HG02798 (cell line): ENCODE measurements around the gene ANKS3.
A peak's percentile ranks its signal among the peaks of the same experiment; 100 is the strongest.

Experiments
- ATAC-seq: cut with Tn5 transposase; IDR thresholded peaks from one replicate; pipeline ENCODE4 v1.9.1; 2021; ENCODE audit warnings: mild to moderate bottlenecking; ENCODE audit not compliant: unreplicated experiment, poor library complexity

ANKS3 gene

DNA sequence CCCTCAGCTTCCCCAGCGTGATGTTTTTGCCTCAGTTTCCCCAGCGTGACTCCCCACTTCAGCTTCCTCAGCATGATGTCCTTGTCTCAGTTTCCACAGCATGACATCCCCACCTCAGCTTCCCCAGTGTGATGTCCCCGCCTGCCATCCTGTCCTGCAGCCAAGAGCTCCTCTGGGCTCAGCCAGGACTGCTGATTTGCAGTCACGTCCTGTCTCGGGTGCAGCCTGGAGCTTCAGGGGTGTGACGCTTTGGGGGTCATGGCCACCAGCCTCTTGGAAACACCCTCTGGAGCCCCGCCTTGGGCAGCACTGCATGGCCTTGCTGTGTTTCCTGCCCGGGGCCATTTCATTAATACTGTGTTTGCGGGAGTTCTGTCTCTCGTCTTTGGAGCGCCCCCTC lies 57.2 kb downstream of the ANKS3 start:
- ATAC-seq = no peak

DNA sequence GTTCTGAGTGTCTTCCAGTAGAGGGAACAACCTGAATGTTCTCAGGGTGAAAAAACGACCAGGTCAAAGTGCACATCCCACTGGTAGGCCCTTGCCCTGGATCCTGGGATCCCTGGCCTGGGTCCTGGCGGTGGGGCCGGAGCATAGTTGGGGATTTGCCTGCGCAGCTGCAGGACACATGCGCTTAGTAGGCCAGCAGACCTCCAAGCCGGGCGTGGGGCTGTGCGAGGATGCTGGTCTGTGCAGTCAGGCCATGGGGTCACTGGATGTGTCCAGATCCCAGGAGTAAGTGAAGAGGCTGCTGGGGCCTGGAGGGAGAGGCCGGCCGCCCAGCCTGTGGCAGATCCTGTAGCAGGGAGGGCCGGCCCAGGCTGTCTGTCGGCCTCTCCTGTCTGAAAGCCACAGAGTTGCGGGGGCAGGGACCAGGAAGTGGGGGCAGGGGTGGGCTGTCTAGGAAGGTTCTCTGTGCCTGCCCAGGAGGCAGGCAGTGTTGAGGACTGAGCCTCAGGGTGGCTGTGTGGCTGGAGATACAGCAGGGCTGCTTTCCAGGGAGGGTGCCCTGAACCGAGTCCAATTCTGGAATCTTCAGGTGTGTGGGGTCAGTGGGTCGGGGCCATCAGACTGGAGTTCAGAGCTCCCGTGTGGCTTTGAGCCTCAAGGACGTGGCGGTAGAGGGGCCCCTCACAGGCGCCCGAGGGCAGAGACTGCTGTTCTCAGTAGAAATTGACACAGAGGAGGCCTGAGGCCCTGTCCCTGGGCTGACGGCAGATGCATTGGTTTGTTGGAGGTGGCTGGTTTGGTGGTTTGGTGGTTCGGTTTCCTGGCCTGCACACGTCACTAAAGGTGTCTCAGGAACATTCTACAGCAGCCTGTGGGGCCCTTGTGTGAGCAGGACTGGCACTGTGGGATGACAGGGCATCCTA lies 57.9 kb downstream of the ANKS3 start:
- no peak for ATAC-seq

DNA sequence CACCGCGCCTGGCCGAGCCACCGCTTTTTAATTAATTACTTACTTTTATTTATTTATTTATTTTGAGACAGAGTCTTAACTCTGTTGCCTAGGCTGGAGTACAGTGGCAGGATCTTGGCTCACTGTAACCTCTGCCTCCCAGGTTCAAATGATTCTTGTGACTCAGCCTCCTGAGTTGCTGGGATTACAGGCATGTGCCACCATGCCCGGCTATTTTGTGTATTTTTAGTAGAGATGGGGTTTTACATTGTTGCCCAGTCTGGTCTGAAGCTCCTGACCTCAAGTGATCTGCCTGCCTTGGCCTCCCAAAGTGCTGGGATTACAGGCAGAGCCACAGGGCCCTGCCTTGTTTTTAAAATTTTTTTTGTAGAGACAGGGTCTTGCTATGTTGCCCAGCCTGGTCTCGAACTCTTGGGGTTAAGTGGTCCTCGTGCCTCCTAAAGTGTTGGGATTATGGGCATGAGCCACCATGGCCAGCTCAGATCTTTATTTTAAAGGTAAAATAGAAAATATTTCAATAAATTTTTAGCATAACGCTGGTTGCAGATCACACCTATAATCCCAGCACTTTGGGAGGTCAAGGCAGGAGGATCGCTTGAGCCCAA lies 59.0 kb downstream of the ANKS3 start:
- ATAC-seq = no peak

DNA sequence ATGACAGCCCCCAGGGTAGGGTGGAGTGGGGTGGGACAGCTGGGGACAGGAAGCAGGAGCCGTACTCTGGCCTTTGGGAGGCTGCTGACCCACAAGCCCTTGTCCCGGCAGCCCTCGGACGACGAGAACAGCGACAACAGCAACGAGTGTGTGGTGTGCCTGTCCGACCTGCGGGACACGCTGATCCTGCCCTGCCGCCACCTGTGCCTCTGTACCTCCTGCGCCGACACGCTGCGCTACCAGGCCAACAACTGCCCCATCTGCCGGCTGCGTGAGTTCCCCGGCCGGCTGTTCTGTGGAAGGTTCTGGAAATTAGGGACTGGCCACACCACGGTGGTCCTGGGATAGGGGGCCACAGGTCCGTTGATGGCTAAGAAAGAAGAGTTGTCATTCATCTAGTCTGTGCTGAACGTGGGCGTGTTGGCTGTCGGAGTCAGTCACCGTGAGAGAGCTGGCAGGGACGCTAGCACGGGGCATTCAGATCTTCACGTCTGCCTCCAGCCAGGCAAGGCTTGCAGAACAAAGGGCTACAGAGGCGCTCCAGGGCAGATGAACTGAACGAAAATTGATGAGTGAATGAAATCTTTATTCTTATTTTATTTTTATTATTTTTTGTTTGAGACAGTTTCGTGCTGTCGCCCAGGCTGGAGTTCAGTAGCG lies 60.6 kb downstream of the ANKS3 start:
- ATAC-seq = no peak

DNA sequence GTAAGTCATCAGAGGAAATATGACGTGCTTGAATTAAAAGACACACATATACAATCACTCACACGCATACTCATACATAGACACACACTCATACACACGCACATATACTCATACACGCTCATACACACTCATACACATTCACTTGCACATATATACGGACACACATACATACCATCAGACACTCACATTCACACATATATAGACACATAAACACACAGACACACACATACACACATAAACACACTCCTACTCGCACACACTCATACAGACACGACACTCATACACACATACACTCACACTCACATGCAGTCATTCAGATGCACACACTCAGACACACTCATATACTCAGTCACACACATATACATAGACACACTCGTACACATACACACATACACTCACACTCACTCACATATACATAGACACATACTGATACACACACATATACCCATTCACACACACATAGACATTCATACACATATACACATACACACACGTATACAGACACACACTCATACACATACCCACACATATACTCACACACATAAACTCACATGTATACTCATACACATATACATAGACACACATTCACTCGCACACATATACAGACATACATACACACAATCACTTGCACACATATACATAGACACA lies 65.6 kb downstream of the ANKS3 start:
- ATAC-seq = no peak

DNA sequence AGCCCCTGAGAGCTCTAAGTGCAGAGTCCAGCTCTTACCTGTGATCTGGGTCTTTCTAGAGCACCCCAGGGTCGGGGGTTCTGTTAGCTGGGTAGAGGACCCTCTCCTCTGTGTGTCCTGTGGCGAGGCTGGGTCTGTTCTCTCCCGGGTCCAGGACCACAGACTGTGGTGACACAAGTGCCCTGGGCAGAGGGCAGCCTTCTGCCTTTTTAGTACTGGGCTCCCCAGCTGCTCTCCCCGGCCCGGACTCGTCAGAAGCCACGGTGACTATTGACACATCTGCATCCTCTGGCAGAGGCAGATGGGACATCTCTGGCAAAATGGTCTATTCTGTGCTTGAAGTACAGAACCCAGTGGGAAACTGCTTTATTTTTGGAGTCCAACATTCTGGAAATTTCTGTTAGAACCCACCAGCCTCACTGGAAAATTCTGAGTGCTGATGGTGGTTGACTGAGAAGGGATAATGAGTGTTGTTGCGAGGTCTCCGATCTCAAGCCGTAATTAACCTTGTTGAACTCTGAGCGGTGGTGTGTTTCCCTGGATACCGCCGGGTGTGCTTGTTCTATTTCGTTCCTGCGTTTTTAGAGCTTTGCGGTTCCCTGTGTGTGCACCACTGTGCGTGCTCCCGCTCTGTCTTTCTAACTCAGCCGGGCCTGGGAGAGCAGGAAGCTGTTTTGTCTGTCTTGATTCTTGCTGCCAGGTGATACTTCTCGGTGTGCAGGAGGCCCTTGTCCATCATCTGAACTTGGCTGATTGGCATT lies 66.7 kb downstream of the ANKS3 start:
- no peak for ATAC-seq

DNA sequence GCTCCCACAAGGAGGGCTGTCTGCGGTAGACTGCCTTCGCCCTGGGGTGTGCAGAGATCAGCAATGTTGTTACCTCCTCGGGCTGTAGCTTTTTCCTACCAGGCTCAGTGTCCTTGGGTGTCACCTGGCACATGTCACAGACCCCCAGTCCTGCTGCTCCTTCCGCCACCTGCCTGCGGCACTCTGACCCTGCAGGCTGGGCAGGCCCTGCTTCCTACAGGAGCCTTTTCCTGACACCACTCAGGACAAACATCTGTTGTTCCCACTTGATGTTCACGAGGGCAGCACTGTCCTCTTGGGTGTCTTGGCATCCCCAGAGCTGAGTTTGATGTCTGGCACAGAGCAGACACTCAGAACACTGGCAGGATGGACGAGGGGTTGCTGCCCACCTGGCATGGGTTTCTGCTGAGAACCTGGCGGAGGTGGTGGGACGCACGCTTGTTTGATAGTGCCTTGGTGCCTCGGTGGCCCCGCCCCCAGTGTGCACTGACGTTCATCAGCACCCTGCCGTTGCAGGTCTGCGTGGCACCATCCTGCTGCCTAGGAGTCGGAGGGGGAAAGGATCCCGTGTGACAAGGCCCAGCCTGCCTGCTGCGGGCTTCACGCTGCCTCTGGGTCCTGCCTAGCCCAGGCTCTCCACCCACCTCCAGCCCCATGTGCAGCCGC lies 67.4 kb downstream of the ANKS3 start:
- ATAC-seq = no peak

DNA sequence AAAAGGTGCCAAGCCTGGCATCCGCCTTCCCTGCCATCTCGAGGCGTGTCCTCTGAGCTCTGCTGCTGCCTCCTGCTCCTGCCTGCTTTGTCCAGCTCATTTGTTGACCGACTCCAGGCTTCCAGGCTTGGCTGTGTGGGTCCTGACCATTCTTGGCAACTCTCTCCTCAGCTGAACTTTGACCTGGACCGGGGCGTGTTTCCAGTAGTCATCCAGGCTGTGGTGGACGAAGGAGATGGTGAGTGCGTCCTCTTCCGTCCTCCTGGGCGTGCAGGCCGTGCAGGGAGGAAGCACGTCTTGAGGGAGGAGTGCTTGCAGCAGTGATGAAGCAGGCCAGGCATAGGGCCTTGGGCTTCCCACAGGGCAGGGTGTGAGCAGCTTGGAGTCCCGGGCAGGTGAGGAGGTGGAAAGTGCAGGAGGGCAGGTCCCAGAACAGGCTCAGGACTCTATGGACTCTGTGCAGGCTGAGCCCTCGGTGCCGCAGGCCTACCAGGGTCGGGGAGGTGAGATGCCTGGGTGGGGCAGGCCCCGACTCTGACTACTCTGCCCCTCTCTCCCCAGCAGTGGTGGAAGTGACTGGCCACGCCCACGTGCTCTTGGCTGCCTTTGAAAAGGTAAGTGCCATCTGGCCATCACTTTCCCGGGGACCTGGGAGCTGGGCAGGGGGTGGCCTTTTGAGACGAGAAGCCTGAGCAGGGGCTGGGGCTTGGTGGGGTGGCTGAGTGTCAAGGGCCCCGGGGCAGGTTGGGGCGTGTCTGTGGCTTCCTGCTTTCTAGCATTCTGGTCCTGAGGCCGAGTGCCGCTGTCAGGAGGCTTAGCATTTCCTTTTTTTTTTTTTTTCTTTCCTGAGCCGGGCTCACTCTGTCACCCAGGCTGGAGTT lies 69.3 kb downstream of the ANKS3 start:
- no peak for ATAC-seq

DNA sequence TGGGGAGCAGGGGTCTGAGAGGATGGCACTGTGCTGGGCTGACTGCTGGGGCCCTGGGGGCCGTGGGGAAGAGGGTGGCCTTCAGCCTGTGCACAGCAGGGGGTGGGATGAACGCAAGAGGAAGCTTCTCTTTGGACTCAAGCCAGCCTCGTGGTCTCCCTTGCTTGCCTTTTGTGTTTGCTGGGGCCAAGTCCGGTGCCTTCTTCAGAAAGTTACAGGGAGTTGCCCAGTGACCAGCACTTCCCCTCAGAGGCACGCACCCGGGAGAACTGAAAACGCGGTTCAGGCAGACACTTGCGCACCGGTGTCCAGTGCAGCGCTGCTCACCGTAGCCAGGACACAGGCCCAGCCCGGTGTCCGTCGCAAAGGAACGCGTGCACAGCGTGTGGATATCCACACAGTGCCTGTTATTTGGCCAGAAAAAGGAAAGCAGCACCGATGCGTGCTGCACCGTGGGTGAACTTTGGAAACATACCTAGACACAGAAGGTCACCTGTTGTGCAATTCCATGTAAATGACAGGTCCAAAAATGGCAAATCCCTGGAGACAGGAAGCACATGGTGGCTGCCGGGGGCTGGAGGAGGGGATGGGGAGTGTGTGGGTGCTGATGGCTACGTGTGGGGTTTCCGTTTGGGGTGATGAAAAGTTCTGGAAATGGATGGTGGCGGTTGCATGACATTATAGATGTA lies 70.2 kb downstream of the ANKS3 start:
- ATAC-seq = no peak

DNA sequence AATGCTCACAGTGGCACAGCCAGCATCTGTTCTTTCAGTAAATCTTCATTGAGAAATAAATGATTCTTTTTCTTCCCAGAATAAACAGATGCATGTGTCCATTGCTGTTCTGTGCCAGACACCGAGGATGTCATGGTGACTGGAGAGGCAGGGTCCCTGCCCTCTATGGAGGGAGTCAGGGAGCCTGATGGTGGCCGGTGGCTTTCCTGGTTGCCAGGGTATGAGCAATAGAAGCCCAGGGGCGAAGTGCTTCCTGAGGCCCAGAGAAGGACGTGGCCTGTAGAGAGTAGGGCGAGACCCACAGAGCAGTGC lies 70.7 kb downstream of the ANKS3 start:
- no peak for ATAC-seq

DNA sequence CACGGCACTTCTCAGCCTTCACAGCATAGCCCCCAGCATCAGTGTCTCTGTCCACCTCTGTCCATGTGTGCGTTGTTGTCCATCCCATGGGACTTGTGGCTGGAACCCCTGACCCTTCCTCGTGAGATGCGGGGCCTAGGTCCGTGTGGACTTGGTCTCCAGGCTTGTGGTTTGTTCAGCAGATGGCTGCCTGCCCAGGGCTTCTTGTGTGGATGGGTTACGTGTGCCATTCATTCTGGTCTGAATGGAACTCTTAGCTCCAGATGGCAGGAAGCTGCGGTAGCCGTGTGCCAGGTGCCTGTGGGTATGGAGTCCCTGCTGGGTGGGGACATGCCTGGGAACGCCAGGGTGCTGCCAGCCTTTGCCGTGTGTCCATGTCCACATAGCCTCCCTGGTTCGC lies 72.4 kb downstream of the ANKS3 start:
- no peak for ATAC-seq

DNA sequence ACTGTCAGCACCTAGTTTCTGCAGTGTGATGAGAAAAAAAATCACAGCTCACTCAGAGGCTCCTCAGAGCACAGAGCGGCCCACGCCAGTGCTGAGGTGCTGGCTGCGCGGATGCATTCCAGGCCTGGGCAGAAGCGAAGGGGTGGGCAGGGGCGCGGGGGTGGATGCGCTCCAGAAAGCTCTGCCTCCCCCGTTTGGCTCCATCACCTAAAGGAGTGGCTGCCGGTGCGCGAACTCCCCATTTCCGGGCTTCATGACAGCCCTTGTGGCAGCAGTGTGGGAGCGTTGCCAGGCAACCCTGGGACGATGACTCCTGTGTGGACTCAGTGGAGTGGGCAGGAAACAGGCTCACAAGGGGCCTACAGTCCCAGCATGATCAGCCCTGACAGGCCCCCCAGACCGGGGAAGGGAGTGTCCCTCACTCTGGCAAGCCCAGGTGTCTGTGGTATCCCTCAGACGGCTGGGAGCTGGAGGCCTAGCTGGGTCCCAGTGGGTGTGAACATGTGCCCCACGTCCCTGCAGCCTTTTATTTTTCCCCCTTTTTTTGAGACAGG lies 73.5 kb downstream of the ANKS3 start:
- ATAC-seq = peak; percentile 34

DNA sequence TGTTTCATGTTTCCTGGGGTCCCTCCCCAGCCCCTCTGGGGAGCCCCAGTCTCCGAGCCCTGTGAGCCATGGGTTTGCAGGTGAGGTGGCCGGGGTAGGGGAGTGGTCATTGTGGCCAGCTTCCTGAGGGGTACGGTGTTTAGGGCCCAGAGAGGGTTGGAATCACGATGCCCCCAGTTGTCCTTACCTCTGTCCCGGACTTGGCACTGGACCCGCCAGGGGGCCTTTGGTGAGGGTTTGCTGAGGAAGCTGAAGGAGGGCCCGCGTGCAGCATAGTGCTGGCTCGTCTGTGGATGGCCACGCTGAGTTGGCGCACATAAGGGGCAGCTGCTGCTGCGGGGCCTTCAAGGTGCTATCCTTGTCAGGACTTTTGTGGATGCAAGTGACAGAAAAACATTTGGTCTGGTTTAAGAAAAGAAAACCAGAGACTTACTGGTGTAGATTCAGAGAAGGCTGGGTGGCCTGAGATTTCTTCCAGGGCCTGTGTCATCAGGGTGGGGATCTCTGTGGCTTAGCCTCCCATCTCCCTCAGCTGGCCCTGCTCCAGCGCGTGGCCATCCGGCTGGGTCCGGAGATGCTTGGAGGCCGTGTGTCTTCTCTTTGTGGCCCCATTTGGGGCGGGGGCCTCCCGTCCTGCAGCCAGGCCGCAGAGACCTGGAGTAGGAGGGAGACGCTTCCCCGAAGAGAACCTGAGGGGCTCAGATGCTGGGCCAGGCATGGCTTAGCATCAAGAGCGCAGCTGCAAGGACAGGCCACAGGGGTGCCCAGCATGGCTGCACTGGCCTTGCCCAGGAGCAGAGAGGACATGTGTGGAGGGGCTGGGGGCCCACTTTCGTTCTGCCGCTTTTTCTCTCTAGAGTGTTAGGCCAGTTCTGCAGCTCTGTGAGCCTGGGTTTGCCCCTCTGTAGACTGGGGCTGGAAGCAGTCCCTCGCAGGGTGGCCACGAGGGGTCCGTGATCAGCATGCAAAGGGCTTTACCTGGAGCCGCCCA lies 74.4 kb downstream of the ANKS3 start:
- ATAC-seq = no peak

DNA sequence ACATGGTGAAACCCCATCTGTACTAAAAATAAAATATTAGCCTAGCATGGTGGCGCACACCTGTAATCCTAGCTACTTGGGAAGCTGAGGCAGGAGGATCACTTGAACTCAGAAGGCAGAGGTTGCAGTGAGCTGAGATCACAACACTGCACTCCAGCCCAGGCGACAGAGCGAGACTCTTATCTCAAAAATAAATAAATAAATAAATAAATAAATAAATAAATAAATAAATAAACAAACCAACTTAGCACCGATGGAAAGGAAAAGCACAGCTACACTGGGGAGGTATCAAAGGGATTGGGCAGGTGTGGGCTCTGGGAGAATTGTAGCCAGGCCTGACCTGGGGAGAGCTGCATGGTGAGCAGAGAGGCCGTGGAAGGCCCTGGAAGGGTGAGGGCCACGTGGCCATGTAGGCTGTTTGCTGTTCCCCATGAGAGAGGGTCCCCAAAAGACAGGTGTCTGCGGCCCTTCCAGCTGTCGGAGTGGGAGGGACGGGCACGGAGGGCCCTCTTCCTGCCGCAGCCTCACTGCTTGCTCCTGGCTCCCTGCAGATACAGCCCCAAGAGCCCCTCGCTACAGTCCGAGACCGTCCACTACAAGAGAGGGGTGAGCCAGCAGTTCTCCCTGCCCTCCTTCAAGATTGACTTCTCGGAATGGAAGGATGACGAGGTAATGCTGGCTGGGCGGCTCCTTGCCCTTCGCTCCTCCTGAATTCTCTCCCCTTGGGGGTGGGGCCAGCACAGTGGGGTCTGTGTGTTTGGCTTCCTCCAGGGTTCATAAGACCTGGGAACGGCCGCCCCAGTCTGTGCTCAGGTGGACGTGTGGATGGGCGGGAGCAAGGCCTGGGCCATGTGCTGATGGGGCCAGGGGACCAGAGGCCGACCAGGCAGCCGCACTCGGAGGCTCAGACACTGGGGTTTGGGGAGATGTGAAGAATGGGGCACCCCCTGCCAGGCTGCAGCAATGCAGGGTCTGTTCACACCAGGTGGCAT lies 77.1 kb downstream of the ANKS3 start:
- ATAC-seq = no peak

DNA sequence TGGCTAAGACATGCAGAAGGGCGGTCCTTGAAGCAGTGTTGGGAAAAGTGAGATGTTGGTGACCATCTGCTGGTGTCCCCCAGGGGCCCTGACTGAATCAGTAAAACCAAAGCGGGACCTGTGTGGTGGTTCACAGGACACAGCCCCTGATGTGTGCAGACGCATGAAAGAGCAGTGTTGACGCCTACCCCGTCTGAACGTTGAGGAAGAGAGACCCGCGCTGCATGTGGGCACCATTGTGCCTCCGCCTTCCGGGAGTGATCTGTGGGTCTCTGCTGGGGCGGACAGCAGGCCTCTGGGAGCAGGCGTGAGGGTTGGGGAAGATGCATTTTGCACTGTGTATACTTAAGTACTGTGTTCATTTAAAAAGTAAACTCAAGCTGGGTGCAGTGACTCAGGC lies 77.8 kb downstream of the ANKS3 start:
- no peak for ATAC-seq

DNA sequence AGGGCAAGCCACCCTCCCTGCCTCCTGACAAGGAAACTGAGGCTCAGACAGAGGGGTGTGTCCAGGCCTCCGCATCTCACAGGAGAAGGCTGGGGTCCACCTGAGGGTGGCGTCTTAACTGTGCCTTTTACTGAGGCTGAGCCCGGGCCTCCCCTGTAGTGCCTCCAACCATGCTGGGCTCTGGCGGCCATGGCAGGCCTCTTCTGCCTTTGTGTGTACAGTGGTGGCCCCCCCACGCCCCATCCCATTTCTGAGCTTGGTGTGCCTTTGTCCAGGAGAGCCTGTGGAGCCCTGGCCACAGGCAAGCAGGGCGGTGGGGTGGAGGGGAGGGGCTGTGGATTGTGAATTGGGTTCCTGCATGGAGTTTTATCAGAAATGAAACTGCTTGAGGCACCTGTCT lies 78.3 kb downstream of the ANKS3 start:
- ATAC-seq = no peak
